ENCODE measurements around the gene C1QTNF8. TPM values are rescaled to one million over a fixed set of nuclear protein-coding genes. Genes with fewer than 3 reads are reported as not detected.

The C1QTNF8 gene
- total RNA-seq, 1 donor from 2014 or later: not detected

DNA sequence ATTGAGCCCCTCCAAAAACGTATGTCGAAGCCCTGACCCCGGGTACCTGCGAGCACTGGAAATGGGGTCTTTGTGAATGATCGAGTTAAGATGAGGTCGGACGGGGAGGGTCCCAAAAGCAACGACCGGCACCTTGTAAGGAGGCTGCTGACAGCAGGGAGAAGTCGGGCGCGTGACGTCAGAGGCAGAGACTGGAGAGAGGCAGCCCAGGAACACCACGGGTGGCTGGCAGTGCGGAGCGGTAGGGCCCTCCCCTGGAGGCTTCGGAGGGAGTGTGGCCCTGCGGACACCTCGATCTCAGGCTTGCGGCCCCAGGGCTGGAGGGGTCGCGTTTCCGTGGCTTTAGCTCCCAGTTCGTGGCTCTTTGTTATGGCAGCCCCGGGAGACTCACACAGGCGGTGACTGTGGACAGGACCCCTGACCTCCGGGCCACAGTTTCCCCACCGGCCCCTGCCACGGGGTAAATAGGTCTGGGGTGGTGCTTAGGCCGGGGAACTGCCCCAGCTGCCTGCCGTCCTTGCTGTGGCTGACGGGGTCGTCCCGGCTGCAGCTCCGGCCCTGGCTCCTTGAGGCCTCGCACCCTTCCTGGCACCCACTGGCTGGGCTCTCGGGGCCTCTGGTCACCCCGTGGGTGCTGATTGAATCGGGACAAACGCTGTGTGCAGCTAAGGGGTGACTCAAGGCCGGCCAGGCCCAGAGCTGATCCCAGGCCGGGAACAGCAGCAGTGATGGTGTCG is 34.1 kb downstream of the C1QTNF8 start:
- DNase-seq (ENCODE audit: low read depth in 2 of 2): no peak

DNA sequence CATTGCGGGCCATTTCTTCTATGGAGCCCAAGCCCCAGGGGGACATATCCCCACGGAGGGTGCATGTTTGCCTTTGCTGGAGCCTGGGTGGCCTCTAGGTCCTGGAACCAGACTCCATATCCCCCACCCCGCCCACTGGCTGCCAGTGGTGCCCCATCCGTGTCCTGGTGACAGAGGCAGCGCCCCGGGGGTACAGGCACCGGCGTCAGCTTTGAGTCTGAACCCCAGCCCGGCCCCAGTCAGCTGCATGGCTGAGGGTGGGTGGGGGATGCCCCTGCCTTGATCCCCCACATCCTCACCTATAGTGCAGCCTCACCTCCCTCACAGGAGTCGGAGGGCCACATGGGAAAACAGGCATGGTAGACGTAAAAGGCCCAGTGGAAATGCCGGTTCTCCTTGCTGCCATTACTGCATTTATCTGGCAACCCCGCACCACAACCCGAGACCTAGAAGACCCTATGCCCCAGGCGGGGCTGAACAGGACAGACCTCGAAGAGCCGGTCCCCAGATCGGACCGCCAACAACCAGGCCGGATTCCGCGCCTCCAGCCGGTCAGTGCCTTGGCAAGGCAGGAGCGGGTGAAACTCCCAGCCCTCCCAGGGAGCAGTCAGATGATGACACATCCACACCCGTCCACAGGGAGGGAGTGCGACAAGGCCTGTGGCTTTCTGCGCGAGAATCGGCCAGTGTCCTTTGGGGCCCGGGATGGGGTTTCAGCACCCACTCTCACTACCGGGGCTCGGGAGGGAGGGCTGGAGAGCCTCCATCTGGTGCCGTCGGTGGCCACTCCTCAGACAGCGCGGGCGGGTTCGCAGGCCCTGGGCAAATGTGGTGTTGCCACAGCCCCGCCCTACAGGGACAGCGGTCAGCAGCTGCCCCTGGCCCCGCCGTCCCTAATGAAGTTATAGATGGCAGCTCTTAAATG is 35.4 kb downstream of the C1QTNF8 start:
- DNase-seq (ENCODE audit: low read depth in 2 of 2): no peak

DNA sequence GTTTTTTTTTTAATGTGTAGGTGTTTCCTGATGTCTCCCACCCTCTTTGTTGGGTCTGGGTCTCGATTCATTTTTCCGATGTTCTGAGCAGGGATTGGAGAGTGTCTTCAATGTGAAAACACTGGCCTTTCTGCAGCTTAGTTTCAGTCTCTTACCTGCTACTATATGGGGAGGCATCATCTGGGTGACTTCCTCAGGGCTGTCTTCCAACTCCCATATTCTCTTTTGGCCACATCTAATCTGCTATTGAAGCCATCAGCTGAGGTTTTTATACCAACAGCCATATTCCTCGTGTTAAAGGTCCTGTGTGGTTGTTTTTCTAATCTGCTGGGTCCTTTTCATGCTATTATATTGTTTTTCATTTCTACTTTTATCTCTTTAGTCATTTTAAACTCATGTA is 36.7 kb downstream of the C1QTNF8 start:
- DNase-seq (ENCODE audit: low read depth in 2 of 2): no peak

DNA sequence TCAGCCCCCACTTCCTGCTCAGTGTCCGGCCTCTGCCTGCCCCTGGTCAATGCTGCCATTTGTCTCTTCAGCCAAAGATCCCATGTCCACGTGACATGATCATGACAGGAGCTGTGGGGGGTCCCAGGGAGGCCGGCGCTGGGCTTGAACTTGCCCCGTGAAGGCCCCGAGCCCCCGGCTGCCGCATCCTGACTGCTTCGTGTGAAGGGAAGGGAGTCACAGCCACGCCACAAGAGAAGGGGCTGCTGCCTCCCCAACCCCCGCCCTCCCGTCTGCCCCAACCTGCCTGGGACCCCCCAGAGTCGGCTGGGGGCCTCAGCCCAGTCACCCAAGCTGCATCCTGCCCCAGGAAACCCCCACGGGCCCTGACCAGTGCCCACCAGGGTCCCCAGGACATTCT is 37.8 kb downstream of the C1QTNF8 start:
- DNase-seq (ENCODE audit: low read depth in 2 of 2): no peak

DNA sequence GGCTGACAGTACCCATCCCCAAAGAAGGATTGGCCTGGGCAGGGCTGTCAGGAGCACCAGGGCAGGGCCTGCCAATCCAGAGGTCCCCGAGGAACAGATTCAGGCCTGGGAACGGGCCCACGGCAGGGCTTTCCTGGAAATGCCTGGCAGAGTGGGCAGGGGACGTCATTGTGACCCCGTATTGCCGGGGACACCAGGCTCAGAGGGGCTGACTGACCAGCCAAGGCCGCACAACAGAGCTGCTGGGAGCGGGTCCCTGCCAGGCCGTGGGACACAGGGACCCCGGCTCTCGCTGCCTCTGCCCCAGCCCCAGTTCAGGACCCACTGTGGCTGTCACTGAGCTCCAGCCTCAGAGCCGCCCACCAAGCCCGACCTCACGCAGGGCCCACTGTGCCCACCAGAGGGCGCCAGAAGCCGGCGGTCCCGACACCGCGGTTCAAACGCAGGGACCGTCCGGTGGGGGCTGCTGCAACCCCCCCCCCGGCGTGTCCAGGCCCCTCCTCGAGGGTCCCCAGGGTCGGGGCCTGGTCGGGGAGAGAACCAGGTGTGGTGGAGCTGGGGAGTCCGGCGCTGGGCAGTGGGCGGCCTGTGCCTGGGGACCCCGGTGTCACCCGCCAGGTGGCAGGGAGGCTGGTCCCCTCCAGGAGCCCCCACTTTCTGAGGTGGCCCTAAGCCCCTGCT is 38.7 kb downstream of the C1QTNF8 start:
- DNase-seq (ENCODE audit: low read depth in 2 of 2): peak; percentile 20 to 56

DNA sequence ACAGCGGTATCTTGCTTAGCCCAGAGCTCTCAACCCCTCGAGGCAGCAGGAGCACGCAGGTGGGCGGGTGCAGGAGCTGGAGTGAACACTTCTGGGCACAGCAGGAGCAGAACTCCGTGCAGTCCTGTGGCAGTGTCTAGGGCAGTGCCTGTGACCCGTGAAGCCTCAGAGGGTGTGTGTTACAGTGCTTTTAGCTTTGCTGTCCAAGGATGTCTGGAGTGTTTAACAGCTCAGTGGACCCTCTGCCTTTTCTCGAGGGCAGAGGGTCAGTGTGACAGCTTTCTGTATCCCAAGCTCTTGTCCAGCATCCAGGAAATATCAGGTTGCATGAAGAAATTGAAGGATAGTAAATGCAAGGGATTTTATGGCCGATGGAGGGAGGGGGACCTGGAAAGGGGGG is 39.8 kb downstream of the C1QTNF8 start:
- DNase-seq (ENCODE audit: low read depth in 2 of 2): no peak

DNA sequence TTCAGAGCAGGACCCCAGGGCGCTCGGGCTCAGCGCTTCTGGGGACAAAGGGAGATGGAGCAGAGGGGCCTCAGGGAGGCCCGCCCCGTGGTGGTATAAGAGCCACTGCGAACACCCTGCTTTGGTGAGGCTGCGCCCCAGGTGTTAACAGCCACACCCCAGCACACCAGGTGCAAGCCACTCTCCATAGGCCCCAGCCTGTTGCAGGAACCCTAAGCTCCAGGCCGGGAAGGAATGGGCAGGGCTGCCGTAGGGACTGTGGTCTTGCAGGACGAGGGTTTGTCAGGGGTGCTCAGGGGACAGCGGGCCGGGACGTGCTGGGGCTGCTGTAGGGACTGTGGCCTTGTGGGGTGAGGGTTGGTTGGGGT is 40.5 kb downstream of the C1QTNF8 start:
- DNase-seq (ENCODE audit: low read depth in 2 of 2): no peak

DNA sequence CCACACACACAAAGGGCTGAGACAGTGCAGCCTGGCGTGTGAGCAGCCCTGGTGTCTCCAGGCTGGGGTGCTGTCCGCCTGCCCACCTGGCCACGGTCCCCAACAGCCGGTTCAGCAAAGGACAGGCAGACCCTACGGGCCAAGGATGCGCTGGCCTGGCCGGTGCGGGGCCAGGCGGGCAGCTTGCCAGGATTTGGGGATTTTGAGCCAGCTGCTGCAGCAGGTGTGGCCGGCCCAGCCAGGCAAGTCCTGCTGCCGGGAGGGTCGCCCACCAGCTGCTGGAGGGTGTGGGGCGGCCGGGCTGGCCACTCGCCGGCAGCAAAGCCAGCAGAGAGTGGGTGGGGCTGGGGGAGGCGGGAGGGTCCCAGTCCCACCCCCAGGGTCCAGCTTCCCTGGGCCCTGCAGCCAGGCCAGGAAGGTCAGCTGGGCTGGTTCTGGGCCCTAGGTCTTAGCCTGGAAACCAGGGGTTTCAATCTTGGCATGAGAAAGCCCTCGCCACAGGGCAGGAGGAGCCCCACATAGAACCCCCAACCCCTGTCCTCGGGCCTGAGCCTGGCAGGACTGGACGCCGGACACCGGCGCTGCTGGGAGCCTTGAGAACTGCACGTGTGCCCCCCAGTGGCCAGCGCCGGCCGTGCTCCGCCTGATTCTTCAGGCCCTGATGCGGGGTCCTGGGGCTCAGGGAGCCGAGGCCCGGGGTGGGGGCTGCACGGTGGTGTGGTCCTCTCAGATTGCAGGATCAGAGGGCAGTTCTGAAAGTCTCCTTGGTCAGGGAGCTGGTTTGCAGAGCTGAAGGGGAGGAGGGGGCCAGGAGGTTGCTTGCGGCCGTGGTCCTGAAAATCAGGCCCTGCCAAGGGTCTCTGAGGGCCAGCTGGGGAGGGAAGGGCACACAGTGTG is 41.1 kb downstream of the C1QTNF8 start:
- peak; percentile 61 to 80 for DNase-seq (ENCODE audit: low read depth in 2 of 2)

DNA sequence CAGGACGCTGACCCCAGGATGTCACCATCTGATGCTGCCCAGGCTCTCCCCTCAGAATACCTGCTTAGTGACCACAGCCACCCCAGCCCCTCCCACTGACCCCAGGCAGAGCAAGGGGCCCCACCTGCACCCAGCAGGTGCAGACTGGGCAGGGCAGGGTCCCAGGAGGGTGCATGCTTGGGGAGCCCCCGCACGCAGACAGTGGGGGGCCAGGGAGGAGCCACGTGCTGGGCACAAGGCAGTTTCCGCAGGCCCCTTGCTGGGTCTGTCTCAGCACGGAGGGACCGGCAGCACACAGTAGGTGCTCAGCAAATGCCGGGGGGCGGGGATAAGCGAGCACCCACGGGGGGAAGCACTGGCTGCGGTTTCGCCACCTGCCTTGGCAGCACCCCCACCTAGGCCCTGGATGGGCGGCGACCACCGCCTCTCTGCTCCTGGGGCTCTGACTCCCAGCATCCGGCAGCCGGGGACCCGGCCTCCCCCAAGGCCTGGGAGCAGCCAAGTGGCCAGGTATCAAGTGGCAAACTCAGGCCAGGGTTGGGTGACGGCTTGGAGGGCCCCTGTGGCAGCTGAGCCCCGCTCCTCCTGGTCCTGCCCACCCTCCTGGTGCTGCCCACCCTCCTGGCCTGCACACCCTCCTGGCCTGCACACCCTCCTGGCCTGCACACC is 42.2 kb downstream of the C1QTNF8 start:
- no peak for DNase-seq (ENCODE audit: low read depth in 2 of 2)

DNA sequence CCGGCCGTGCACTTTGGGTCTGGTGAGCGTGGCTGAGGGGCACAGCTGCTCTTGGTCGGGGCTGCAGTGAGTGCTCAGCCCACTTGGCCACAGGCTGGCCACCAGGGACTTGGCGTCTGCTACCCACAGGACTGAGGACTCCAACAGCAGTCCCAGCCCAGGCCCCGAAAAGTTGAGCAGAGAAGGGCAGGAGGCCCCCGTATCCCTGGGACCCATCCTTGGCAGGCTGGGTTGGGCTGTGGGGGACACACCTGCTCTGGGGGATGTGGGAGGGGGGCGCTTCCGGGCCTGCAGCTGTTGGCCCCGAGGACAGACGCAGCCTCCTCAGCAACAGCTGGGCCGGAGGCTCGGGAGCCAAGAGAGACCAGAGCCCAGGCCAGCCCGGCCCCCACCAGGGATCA is 42.9 kb downstream of the C1QTNF8 start:
- no peak for DNase-seq (ENCODE audit: low read depth in 2 of 2)

DNA sequence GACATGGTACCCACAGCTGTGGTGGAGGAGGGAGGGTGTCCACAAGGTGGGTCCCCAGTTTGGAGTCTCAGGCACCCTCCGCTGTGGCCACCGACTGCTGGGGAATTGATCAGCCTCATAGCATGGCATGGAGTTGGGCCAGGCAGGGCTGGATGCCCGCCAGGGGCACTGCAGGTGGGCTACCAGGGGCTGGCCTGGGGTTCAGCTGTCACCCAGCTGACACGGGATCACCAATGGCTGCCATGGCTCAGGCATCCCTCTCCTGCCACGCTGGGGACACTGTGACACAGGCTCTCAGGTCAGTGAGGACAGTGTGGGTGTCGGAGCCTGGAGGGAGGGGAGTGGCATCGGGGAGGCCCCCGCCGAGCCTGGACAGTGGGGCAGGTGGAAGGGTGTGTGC is 43.3 kb downstream of the C1QTNF8 start:
- no peak for DNase-seq (ENCODE audit: low read depth in 2 of 2)

DNA sequence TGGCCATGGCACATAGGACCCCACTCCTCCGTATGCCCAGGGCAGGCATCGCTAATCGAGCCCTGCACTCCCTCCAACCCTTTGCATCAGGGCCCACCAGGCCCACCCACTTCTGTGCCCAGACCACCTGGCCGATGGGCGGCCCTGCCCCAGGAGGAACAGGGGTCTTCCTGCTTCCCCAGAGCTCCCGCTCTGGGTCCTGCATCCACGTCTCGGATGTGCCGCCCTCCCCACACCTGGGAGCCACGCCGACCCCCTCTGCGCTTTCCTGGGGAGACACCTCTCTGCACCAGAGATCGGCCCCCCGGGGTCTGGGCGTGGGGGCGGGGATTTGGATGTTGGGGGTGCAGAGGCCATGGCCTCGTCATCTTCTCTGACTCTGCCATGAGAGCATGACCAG is 44.6 kb downstream of the C1QTNF8 start:
- no peak for DNase-seq (ENCODE audit: low read depth in 2 of 2)

DNA sequence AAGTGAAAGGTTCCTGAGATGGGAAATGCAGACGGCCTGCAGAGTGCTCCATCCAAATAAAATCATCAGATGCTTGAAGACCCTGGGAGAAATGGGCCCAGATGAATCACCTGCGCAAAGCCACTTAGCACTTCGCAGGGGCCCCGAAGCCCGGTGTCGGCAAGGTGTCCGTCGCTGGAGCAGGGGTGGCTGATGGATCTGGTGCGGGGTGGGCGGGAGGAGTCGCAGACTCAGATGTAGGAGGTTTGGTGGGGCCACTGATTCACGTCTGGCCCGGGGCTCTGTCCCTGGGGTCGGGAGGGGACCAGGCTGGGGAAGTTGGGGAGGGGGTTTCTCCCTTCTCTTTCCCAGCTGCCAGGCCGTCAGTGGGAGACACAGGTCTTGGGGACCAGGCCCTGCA is 45.1 kb downstream of the C1QTNF8 start:
- DNase-seq (ENCODE audit: low read depth in 2 of 2): no peak

DNA sequence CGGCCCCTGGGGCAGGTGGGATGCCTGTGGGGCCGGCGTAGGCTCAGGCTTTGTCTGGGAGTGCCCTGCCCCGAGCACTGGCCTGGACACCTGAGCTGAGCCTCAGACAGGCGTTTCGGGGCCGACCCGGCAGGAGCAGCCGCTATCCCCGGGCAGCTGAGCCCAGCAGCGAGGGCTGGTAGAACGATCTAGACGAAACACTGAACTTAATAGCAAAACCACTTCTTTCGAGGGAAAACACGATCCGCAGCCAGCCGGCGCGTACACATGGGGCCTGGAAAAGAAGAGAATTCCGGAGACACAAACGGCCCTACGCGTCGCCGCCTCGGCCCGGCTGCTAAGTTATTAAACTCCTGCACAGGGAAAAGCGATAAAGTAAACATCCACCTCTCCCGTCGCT is 45.5 kb downstream of the C1QTNF8 start:
- no peak for DNase-seq (ENCODE audit: low read depth in 2 of 2)

DNA sequence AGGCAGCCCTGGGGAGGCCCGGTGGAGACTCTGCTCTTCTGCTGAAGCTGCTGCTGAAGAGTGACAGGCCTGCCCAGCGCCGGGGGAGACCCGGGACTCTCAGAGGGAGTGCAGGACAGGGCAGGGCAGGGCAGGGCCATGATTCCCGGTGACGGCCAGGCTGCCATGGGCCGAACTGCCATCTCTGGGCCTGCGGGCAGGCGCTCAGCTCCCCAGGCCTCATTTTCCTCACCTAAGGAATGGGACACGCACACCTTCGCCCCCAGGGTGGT is 46.1 kb downstream of the C1QTNF8 start:
- no peak for DNase-seq (ENCODE audit: low read depth in 2 of 2)

DNA sequence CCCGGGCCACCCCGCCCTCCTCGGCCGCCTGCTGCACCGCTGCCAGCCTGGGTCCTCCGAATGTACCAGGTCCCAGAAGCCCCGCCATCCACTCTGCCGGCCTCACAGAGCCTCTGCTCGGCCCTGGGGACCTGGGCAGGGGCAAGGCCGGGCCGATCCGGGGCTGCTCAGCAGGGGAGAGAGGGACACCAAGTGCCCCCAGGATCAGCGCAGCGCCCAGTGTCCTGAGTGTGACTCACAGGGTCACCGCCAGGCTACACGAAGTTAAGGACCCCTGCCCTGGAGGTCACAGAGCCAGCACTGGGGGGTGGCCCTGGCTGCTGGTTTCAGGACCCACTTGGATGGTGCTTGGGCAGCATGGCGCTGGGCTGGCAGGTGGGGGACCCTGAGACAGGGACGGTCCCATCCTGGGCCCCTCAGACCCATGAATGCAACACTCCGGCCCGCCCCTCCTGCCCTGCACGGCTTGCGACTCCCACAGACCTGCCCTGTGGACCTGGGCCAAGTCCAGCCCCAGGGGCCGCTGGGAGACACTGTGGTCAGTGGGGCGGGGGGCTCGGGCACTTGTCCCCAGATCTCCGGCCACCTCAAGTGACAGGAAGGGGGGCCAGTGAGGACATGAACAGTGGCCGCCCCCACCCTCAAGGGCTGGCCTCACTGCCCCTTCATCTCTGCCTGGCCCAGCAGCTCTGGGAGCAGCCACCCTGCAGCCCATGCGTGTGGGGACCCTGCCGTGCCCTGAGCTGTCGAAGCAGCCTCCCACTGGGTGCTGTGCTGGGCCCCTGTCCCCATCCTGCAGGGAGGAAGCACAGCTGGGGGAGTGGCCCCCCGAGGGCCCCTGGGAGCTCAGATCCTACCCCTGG is 46.7 kb downstream of the C1QTNF8 start:
- no peak for DNase-seq (ENCODE audit: low read depth in 2 of 2)

DNA sequence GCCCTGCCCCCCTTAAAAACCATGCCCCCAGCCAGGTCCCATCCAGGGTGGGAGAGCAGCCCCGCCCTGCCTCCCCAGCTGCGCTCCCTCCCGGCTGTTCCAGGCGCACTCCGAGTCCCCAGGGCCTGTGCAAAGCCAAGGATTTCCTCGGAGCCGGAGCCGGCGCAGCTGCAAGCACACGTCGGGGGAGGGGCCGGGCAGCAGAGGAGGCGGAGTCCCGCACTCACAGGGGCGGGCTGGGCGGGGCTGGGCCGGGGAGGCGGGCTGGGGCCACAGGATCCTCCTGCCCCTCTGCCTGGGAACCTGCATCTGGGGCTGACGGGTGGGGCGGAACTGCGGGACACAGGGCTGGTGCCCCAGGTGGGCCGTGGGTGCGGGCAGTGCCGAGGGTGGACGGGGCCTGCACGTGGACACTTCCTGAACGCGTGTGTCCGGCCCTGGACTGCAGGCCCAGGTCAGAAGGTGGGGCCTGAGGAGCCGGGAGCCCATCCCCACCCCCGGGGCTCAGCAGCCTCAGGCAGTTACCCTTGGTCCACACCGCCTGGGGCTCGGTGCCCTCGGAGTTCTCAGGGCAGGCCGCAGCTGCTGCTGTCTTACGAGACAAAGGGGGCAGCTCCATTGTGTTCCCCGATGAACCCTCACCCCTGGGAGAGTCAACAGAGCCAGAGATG is 47.5 kb downstream of the C1QTNF8 start:
- DNase-seq (ENCODE audit: low read depth in 2 of 2): peak; percentile 39 to 48

DNA sequence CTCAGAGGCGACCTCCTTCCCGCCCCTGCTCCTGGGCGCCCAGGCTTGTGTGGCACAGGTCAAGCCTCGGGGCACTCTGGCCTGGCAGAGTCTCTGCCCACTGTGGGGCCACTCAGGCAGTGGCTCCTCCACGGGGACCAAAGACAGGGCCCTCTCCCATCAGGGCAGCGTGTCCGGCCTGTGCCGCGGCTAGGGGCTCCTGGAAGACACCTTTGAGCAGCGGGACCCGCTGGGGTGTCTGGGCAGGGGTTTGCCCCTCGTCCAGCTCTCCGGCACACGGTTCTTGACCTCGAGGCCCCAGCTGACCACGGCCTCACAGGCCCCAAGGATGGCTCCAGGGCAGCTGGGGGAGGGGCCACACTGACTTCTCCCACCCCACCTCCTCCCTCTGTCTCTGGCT is 48.2 kb downstream of the C1QTNF8 start:
- DNase-seq (ENCODE audit: low read depth in 2 of 2): no peak

DNA sequence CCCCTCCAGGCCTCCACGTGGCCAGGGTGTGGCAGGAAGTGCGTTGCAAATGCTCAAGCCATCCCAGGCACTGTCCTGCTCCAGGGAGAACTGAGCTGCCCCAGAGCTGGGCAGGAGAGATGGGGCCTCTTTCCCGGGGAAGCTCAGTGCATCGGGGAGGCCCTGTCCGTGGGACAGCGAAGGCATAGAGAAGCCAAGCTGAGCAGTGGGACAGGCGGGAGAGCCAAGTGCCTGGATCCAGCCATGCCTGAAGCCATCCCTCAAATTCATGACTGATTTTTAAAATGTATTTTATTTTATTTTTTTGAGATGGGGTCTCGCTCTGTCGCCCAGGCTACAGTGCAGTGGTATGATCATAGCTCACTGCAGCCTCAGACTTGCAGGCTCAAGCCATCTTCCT is 48.9 kb downstream of the C1QTNF8 start:
- DNase-seq (ENCODE audit: low read depth in 2 of 2): no peak
